Activated CD8-positive, alpha-beta memory T cell treated with anti-CD3 and anti-CD28 coated beads, Interleukin-2, amount 50 U/mL, for 4 hours (primary cell): ENCODE data around the gene CELA3A.
"Not testable (repeated sequence)": the region's sequence is repeated elsewhere in the genome, so short reads cannot be mapped to it uniquely, and the experiment has no call there.

Experiments used
- DNase-seq: peaks from one replicate; pipeline ENCODE4 v3.0.0-alpha.2; 2020

CELA3A gene

DNA sequence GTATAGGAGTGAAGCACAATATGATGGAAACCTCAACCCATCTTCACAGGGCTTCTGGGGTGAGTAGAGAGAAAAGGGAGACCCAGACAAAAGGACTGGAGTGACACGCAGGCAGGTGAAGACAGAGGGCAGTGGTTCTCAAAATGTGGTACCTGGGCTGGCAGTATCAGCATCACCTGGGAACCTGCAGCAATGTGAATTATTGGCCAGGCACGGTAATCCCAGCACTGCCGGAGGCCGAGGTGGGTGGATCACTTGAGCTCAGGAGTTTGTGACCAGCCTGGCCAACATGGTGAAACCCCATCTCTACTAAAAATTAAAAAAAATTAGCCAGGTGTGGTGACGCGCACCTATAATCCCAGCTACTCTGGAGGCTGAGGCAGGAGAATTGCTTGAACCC is 19.3 kb upstream of the CELA3A start:
- DNase-seq, result not testable (repeated sequence)

DNA sequence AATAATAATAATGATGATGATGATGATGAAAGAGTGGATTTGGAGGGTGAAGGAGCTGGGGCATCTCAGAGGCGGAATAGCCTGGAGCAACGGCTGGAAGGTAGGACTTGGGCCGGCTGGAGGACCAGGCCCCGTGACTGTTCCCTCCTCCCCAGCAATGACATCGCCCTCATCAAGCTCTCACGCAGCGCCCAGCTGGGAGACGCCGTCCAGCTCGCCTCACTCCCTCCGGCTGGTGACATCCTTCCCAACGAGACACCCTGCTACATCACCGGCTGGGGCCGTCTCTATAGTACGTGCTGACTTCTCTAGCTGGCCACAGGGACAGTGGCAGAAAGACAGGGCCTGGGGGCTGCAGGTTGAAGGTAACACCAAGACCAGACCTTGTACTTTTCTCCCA is 17.9 kb upstream of the CELA3A start:
- DNase-seq, result not testable (repeated sequence)

DNA sequence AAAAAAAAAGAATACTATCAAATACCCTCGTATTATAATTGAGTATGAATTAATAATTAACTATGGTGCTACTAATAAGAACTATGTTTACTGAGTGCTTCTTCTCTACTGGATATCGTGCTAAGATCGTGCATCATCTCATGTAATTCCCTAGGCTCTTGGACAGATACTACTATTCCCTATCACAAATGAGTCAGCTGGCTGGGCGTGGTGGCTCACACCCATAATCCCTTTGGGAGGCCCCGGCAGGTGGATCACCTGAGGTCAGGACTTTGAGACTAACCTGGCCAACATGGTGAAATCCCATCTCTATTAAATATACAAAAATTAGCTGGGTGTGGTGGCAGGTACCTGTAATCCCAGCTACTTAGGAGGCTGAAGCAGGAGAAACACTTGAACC is 15.6 kb upstream of the CELA3A start:
- DNase-seq, result not testable (repeated sequence)

DNA sequence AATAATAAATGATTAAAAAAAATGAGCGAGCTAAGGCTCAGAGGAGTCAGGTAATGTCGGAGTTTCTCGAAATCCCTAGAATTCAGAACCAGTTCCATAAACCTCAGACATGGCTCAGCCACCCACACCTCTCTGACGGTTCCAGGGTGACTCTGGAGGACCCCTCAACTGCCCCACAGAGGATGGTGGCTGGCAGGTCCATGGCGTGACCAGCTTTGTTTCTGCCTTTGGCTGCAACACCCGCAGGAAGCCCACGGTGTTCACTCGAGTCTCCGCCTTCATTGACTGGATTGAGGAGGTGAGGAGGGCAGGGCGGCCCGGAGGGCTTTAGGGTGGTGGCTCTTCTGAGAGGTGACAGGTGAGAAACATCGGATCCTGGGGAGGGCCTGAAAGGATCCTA is 15.1 kb upstream of the CELA3A start:
- not testable (repeated sequence) for DNase-seq

DNA sequence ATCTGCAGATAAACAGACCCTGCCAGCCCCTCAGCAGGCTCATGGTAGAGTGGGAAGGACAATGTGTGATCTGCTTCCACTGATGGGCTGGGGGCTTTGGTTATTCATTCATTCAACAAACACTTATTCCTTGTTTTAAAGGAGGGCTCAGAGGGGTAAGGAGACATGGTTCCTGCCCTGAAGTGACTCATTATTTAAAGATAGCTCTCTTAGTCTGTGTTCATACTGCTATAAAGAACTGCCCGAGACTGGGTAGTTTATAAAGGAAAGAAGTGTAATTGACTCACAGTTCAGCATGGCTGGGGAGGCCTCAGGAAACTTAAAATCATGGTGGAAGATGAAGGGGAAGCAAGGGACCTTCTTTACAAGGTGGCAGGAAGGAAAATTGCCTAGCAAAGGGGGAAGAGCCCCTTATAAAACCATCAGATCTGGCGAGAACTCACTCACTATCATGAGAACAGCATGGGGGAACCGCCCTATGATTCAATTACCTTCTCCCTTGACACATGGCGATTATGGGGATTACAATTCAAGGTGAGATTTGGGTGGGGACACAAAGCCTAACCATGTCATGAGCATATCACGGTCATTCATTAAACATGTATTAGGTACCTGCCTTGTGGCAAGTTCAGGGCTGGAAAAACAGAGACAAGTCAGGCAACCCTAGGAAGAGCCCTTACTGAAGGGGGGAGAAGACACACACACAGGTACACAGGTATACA is 11.6 kb upstream of the CELA3A start:
- DNase-seq, result not testable (repeated sequence)

DNA sequence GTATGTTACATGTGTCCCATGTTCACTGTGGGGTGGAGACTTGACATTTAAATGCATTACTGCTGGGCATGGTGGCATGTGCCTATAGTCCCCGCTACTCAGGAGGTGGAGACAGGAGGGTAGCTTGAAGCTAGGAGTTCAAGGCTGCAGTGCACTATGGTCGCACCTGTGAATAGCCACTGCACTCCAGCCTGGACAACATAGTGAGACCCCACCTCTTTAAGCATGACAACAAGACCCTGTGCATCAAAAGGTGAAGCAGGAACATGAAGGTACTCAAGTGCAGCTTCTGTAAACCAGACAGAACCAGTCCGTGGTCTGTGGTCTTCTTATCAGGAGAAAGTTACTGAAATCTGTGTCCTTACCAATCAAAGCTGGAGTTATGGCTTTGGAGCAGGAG is 9.3 kb upstream of the CELA3A start:
- not testable (repeated sequence) for DNase-seq

DNA sequence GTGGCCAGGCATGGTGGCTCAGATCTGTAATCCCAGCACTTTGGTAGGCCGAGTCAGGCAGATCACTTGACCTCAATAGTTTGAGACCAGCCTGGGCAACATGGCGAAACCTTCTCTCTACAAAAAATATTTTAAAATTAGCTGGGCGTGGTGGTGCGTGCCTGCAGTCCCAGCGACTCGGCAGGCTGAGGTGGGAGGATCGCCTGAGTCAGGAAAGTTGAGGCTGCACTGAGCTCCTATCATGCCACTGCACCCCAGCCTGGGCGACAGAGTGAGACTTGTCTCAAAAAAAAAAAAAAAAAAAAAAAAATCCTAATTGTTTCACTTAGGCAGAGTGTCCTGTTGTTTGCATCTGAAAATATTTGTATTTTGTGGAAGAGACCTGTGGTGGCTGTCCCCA is 6.7 kb upstream of the CELA3A start:
- DNase-seq, result not testable (repeated sequence)

DNA sequence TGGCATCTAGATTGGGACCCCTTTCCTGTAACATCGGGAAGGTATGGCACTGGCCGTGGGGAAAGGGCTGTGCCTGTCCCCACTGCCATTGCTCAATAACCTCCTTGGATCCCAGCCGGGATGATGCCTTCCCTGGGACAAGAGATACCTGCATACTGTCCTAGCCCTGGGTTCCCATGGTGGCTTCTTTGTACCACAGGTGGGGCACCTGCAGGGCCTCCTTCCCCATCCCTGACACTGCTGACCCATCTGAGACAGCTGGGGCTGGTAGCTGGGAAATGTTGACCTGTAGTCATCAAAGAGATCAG is 4.8 kb upstream of the CELA3A start:
- DNase-seq, result not testable (repeated sequence)

DNA sequence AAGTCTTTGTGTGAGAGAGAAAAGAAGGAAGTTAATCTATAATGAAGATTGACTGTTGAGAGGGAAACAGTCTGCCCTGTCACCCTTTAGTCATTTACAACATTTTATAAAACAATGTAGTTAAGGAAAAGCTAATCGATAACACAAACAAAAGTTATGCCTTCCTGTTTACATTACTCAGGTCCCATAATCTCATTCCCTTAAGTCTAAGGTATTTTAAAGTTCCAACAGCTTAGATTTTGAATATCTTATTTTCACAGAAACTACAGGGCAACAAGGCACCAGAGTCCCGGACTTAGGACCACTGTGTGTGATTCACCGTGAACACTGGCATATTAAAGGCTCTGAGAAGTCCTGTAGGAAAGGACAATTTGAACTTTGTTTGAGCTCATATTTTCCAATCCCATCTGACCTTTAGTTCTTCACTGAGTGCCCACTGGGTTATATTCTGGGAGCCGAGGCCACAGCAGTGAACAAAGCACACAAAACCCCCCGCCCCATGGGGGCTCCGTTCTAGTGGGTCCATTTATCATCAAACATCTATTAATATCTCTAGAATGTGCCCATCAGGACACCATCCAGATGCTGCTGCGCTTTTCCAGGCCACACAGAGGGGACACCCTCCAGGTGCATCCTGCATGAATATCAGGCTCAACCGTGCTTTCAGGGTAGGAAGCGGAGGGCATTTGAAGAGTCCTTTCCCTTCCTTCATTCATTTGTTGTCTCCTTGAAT is 3.4 kb upstream of the CELA3A start:
- DNase-seq, result not testable (repeated sequence)

DNA sequence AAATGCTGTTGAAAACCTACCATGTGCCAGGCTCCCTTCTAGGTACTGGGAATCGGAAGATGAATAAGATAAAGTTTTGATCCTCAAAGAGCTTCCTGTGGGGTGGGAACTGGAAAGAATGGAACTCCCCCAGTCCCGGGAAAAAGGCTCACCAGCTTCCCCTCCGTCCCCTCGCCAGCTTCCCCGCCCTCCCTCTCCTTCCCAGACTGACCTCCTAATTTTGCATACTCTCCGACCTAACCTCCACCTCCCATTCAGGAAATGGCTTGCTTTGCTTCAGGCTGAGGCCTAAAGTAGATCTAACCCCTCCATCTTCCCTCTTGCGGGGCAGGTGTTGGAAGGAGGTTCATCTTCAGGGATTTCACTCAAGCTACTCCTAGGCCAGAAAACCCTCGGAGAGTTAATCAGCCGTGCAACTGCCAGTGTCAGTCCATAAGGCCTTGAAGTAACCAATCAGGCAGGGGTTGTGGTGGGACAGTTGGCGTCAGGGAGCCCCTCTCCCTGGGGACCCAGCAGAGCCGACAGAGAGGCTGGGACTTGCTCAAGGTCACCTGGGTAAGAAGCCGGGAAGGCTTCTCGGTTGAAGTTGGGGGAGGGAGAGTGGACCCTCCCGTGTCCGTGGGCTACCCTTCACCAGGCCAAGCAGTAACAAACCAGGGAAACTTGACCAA is 2.7 kb upstream of the CELA3A start:
- not testable (repeated sequence) for DNase-seq

DNA sequence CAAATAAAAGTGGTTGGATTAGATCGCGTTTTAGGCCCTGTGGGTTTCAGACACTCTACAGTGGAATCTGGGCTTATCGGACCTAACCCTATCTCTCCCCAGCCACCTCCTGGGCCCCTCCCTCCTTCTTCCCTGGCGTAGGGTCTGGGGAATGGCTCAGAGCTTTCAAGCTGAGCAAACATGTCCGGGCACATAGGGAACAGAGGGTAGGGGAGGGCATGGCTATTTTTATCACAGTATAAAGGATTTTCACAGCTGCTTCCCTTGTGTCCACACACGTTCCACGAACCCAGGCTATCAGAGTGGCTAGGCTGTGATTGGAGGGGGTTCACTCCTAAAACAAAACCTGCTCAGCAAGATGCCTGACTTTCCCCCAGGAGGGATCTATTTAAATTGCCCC is 1.8 kb upstream of the CELA3A start:
- not testable (repeated sequence) for DNase-seq

DNA sequence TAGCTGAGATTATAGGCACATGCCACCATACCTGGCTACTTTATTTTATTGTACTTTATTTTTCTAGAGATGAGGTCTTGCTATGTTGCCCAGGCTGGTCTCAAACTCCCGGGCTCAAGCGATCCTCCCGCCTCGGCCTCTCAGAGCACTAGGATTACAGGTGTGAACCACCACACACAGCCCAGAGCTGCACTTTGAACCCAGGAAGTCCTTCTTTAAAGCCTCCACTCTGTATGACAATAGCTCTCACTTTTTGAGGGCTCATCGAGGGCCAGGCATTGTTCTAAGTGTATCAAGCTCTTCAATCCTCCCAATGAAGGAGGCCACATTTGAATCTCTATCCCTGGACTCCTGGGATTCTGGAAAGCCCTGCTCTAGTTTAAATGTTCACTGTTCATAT is 1.0 kb downstream of the CELA3A start:
- not testable (repeated sequence) for DNase-seq

DNA sequence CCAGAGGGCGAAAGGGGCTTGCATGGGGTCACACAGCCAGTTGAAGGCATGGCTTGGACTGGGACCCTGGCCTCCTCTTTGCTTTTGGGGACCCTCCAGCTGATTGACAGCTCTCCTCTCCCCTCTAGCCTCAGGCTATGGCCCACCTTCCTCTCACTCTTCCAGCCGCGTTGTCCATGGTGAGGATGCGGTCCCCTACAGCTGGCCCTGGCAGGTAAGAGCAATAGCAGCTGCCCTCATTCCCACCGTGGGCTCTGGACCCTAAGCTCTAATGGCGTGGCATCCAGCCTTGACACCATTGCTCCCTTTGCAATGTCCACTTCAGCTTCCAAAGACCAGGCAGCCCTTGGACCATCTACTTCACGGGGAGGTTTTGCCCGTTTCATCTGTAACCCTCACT is 1.4 kb downstream of the CELA3A start:
- not testable (repeated sequence) for DNase-seq

DNA sequence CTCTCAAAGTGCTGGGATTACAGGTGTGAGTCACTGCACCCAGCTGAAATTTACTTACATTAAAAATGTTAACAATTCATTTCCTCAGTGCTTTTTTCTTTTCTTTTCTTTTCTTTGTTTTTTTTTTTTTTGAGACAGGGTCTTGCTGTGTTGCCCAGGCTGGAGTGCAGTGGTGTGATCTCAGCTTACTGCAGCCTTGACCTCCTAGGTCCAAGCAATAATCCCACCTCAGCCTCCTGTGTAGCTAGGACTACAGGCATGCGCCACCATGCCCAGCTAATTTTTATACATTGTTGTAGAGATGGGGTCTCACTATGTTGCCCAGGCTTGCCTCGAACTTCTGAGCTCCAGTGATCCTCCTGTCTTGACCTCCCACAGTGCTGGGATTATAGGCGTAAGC is 2.5 kb downstream of the CELA3A start:
- not testable (repeated sequence) for DNase-seq

DNA sequence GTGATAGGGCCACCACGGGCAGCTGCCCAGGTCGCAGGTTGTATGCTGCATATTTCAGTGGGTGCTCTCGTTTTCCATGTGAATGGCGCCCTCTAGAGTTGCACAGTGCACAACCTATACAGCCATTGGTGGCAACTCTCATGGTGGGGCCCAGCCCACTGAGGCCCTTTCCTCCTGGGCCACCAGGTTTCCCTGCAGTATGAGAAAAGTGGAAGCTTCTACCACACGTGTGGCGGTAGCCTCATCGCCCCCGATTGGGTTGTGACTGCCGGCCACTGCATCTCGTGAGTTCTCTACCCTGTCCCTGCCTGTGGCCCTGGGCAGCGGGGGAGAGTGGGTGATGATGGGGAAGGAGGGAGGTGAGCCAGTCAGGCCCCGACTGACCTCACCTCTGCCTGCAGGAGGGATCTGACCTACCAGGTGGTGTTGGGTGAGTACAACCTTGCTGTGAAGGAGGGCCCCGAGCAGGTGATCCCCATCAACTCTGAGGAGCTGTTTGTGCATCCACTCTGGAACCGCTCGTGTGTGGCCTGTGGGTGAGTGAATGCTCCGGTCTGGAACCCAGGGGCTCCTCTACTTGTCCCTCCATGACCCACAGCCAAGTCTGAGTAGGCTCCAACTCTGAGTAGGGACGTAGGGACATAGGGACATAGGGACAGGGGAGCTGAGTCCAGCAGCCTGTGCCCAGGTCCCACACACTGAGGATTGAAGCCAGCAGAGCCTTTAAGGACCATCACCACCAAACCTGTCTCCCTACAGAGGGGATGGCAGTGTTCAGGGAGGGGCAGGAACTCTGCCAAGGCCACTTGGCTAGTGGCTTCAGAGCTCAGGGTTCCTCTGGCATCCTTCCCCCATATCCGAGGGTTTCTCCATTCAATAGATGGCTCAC is 4.0 kb downstream of the CELA3A start:
- DNase-seq, result not testable (repeated sequence)

DNA sequence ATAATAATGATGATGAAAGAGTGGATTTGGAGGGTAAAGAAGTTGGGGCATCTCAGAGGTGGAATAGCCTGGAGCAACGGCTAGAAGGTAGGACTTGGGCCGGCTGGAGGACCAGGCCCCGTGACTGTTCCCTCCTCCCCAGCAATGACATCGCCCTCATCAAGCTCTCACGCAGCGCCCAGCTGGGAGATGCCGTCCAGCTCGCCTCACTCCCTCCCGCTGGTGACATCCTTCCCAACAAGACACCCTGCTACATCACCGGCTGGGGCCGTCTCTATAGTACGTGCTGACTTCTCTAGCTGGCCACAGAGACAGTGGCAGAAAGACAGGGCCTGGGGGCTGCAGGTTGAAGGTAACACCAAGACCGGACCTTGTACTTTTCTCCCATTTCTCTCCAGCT is 5.3 kb downstream of the CELA3A start:
- not testable (repeated sequence) for DNase-seq

DNA sequence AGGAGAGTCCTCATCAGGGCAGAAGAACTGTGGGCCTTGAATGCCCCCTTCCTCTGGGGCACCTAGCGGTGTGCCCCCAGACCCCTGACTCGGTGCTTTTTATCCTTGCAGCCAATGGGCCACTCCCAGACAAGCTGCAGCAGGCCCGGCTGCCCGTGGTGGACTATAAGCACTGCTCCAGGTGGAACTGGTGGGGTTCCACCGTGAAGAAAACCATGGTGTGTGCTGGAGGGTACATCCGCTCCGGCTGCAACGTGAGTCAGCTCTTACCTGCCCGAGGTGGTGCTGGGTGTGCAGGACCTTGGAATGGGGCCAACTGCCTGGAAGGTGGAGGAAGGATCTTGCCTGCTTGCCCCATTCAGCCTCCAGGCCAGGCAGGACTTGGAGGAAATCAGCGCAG is 5.8 kb downstream of the CELA3A start:
- not testable (repeated sequence) for DNase-seq

DNA sequence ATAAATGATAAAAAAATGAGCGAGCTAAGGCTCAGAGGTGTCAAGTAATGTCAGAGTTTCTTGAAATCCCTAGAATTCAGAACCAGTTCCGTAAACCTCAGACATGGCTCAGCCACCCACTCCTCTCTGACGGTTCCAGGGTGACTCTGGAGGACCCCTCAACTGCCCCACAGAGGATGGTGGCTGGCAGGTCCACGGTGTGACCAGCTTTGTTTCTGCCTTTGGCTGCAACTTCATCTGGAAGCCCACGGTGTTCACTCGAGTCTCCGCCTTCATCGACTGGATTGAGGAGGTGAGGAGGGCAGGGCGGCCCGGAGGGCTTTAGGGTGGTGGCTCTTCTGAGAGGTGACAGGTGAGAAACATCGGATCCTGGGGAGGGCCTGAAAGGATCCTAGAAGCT is 8.1 kb downstream of the CELA3A start:
- DNase-seq, result not testable (repeated sequence)

DNA sequence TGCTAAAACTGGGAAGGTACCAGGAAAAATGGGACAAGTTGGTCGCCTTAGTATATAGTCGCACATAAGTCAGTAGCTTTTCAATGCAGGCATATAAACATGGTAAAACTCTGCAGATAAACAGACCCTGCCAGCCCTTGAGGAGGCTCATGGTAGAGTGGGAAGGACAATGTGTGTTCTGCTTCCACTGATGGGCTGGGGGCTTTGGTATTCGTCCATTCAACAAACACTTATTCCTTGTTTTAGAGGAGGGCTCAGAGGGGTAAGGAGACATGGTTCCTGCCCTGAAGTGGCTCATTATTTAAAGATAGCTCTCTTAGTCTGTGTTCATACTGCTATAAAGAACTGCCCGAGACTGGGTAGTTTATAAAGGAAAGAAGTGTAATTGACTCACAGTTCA is 11.3 kb downstream of the CELA3A start:
- DNase-seq, result not testable (repeated sequence)

DNA sequence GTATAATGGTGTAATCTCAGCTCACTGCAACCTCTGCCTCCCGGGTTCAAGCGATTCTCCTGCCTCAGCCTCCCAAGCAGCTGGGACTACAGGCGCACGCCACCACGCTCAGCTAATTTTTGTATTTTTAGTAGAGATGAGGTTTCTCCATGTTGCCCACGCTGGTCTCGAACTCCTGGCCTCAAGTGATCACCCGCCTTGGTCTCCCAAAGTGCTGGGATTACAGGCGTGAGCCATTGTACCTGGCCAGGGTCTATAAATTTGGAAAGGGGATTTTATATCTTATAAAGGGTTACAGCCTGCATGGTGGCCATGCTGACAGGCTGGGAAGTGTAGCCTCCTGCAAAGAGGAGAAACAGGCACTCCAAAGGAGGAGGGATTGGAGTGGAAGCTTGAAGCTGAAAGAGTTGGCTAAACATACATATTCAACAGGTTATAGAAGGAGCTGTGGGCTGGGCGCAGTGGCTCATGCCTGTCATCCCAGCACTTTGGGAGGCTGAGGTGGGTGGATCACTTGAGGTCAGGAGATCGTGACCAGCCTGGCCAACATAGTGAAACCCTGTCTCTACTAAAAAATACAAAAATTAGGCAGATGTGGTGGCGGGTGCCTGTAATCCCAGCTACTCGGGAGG is 13.2 kb downstream of the CELA3A start:
- not testable (repeated sequence) for DNase-seq

DNA sequence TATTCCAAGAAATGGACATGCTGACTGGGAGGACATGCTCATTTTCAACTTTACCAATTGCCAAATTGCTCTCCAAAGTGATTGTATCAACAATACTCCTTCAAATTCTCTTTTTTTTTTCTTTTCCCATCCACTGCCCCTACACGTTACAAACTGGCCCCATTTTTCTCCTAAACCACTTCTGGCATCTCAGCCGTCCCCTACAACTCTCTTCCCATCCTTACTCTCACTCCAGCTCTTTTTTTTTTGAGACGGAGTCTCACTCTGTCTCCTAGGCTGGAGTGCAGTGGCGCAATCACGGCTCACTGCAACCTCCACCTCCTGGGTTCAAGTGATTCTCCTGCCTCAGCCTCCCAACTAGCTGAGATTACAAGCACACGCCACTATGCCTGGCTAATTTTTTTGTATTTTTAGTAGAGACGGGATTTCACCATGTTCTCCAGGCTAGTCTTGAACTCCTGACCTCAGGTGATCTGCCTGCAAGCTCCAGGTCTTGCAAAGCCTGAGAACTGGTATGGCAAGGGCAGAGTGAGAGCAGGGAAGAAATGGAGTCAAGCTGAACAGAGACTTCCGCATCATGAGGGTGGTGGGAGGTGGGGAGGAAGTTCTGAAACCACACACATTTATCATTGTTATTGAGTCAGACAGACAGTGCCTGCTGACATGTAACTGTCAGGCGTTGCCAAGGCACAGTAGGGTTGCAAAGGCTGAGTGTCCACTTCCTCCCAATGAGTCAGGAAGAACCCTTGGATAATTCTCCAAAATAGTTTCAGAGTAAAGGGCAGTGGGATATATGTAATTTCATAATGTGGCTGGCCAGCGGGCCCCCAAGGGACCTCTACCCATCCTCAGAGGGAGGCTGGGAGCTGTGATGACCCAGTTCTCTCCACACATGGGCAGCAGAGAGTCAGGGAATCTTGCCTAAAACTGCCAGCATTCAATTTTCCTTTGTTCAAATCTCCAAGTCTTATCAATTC is 17.4 kb downstream of the CELA3A start:
- peak; percentile 59 for DNase-seq
